Keratinocyte (primary cell): ENCODE measurements around the gene MRPS35.

Source experiments
- EZH2 ChIP-seq: IDR thresholded peaks from one replicate; pipeline ENCODE4 v1.6.1; 2012; ENCODE audit warnings: inconsistent platforms, mild to moderate bottlenecking, low read length, moderate library complexity
- TF ChIP-seq, protein P1 (sequence below), 3 experiments: IDR thresholded peaks in 1 of 3; conservative IDR thresholded peaks in 1 of 3; optimal IDR thresholded peaks in 1 of 3; 2 replicates in 2 of 3; 3 replicates in 1 of 3; pipeline versions ENCODE3 to v1.5.1; 2011; ENCODE audit warnings: low read length in 3 of 3, mild to moderate bottlenecking in 3 of 3, moderate library complexity in 2 of 3, control low read depth in 1 of 3, inconsistent platforms in 1 of 3; ENCODE audit not compliant: insufficient read depth in 2 of 3; ENCODE audit errors: extremely low read depth in 1 of 3

- TF ChIP-seq, protein P1, sequence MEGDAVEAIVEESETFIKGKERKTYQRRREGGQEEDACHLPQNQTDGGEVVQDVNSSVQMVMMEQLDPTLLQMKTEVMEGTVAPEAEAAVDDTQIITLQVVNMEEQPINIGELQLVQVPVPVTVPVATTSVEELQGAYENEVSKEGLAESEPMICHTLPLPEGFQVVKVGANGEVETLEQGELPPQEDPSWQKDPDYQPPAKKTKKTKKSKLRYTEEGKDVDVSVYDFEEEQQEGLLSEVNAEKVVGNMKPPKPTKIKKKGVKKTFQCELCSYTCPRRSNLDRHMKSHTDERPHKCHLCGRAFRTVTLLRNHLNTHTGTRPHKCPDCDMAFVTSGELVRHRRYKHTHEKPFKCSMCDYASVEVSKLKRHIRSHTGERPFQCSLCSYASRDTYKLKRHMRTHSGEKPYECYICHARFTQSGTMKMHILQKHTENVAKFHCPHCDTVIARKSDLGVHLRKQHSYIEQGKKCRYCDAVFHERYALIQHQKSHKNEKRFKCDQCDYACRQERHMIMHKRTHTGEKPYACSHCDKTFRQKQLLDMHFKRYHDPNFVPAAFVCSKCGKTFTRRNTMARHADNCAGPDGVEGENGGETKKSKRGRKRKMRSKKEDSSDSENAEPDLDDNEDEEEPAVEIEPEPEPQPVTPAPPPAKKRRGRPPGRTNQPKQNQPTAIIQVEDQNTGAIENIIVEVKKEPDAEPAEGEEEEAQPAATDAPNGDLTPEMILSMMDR (optimal IDR thresholded peaks at IDR 0.05 in 1 of 3, IDR thresholded peaks at IDR 0.05 in 1 of 3, conservative IDR thresholded peaks at IDR 0.05 in 1 of 3; ENCODE audit: extremely low read depth in 1 of 3, insufficient read depth in 2 of 3, low read length in 3 of 3) = no peak
- no peak for TF ChIP-seq EZH2
These were observed 13.6 kb upstream of the MRPS35 start for GRCh38 chr12:27696864-27697564.
